Measurements from ENCODE around the gene NSRP1. TPM values are rescaled to one million over a fixed set of nuclear protein-coding genes. Genes with fewer than 3 reads are reported as not detected.
"Not testable (repeated sequence)": the region's sequence is repeated elsewhere in the genome, so short reads cannot be mapped to it uniquely, and the experiment has no call there.

Gene NSRP1
- total RNA-seq, 1 experiment from 2014 or later = 4.7 TPM

- DNase-seq = peak; percentile 61
- Histone ChIP-seq H3K4me3 (peak overlapping the region; percentile 25), H3K27me3 (no peaks in the 10 kb centered on the region; the same call in 1 of the 2 replicates), H3K36me3 (no peaks in the 10 kb centered on the region), H3K9me3 (peaks cover 2% of the 10 kb centered on the region; the same call in 1 of the 2 replicates)
These were observed 11.9 kb upstream of the NSRP1 start for GRCh38 chr17:30104575-30105339.

- H3K36me3 ChIP-seq = peaks cover under 1% of the 10 kb centered on the region
- no peak for DNase-seq
These were observed 3.8 kb upstream of the NSRP1 start for GRCh38 chr17:30112794-30113193.

DNA sequence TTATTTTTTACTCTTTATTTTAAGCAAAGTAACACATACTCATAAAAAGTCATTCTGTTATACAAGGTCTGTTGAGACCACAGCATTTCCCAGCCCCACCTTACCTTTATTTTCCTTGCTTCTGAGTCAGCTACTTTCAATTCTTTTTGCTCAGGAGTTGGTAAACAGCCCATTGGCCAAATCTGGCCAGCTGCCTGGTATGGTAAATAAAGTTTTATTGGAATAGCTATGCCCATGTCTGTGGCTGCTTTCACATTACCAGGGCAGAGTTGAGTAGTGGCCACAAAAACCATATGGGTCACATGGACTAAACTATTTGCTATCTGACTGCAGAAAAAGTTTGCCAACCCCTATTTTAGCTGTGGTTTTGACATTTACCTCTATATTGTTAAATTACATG lies 3.4 kb upstream of the NSRP1 start:
- DNase-seq = peak; percentile 55
- no peaks in the 10 kb centered on the region; the same call in 1 of the 2 replicates for H3K9me3 ChIP-seq

More at GRCh38 chr17:30112794-30113193, 3.8 kb upstream of the NSRP1 start:
- H3K9me3 ChIP-seq = peaks cover 2% of the 10 kb centered on the region; the same call in 1 of the 2 replicates
- no peak overlapping the region for H3K4me3 ChIP-seq
- no peaks in the 10 kb centered on the region for H3K27me3 ChIP-seq

DNA sequence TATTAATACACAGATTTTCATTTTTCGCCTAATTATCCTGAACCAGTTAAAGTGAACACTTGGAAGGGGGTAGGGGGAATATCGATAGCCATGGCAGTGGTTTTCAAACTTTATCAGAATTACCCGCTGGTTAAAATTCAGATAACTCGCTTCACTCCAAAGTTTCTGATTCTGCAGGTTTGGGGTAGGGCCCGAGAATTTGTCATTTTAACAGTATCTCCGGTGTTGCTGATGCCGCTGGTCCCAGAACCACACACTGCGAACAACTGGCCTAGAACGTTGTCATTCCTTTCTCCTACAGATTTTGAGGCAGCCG lies 313 bp upstream of the NSRP1 start:
- Histone ChIP-seq H3K4me3 (peak overlapping the region; percentile 94), H3K36me3 (peaks cover 35% of the 10 kb centered on the region), H3K27me3 (no peaks in the 10 kb centered on the region), H3K9me3 (no peaks in the 10 kb centered on the region)
- DNase-seq = no peak

More for the DNA sequence above, 3.4 kb upstream of the NSRP1 start:
- no peaks in the 10 kb centered on the region for H3K27me3 ChIP-seq
- H3K4me3 ChIP-seq = no peak overlapping the region
- H3K36me3 ChIP-seq = peaks cover 5% of the 10 kb centered on the region

DNA sequence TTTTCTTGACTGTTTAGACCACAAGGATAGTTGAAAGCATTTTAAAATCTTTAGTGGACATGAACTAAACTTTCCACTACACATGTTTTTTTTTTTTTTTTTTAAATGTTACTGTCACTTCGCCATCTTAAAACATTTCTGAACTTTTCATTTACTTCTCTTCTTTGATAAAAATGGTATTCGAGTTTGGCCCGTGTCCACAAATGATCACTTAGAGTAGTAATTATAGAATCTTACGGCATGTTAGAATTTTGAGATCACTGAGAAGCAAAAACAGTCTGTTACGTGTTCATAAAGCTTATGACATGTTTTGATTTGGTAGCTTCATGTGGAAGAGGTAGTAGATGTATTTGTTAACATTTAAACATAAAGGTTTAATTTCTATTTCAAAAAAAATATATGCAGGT lies 1.1 kb downstream of the NSRP1 start:
- peaks cover 44% of the 10 kb centered on the region for H3K36me3 ChIP-seq
- peak overlapping the region; percentile 94 for H3K4me3 ChIP-seq
- DNase-seq = no peak
- H3K27me3 ChIP-seq = no peaks in the 10 kb centered on the region
- no peaks in the 10 kb centered on the region for H3K9me3 ChIP-seq

- not testable (repeated sequence) for H3K9me3 ChIP-seq, DNase-seq, H3K27me3 ChIP-seq
- Histone ChIP-seq H3K4me3 (peak overlapping the region; percentile 94; the same call in 1 of the 2 replicates), H3K36me3 (peaks cover 51% of the 10 kb centered on the region)
These were observed 2.0 kb downstream of the NSRP1 start for GRCh38 chr17:30118635-30119034.

- no peaks in the 10 kb centered on the region for H3K27me3 ChIP-seq
- H3K4me3 ChIP-seq = no peak overlapping the region
- DNase-seq = no peak
- H3K36me3 ChIP-seq = peaks cover 81% of the 10 kb centered on the region
- no peaks in the 10 kb centered on the region for H3K9me3 ChIP-seq
These were observed 7.7 kb downstream of the NSRP1 start for GRCh38 chr17:30124273-30124796.

DNA sequence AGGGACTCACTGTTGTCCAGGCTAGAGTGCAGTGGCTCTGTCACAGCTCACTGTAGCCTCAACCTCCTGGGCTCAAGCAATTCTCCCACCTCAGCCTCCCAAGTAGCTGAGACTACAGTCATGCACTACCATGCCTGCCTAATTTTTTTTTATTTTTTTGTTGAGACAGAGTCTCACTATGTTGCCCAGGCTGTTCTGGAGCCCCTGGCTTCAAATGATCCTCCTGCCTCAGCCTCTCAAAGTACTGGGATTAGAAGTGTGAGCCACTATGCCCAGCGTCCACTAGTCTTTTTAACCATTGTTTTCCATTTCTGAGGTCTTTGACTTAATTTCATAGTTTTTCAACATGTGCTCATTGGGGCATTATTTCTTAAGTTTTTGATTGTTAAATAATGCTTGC lies 13.5 kb downstream of the NSRP1 start:
- H3K9me3 ChIP-seq = no peaks in the 10 kb centered on the region
- H3K36me3 ChIP-seq = peaks cover 85% of the 10 kb centered on the region
- no peak for DNase-seq
- H3K27me3 ChIP-seq = no peaks in the 10 kb centered on the region
- H3K4me3 ChIP-seq = no peak overlapping the region

DNA sequence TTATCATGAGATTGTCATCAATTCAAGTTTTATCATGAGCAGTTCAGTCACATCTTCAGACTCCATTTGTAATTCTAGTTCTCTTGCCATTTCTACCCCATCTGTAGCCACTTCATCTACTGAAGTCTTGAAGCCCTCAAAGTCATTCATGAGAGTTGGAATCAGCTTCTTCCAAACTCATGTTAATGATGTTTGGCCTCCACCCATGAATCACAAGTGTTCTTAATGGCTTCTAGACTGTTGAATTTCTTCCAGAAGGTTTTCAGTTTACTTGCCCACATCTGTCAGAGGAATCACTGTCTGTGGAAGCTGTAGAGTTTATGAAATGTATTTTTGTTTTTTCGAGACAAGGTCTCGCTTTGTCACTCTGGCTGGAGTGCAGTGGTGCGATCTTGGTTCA lies 16.0 kb downstream of the NSRP1 start:
- H3K9me3 ChIP-seq = no peaks in the 10 kb centered on the region
- peaks cover 80% of the 10 kb centered on the region for H3K36me3 ChIP-seq

DNA sequence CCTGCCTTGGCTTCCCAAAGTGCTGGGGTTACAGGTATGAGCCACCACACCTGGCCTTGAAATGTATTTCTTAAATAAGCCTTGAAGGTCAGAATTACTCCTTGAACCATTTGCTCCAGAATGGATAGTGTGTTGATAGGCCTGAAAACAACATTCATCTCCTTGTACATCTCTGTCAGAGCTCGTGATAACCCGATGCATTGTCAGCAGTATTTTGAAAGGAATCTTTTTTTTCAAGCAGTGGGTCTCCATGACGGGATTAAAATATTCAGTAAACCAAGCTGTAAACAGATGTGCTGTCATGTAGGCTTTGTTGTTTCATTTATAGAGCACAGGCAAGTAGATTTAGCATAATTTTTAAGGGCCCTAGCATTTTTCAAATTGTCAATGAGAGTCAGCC lies 16.6 kb downstream of the NSRP1 start:
- DNase-seq = no peak
- H3K9me3 ChIP-seq = no peaks in the 10 kb centered on the region
- no peaks in the 10 kb centered on the region for H3K27me3 ChIP-seq
- peaks cover 81% of the 10 kb centered on the region for H3K36me3 ChIP-seq
- H3K4me3 ChIP-seq = no peak overlapping the region

More for the DNA sequence above, 16.0 kb downstream of the NSRP1 start:
- DNase-seq = no peak
- no peaks in the 10 kb centered on the region for H3K27me3 ChIP-seq
- no peak overlapping the region for H3K4me3 ChIP-seq

GRCh38 chr17:30134551-30134950 lies 17.9 kb downstream of the NSRP1 start:
- Histone ChIP-seq H3K27me3 (no peaks in the 10 kb centered on the region), H3K9me3 (no peaks in the 10 kb centered on the region), H3K4me3 (no peak overlapping the region), H3K36me3 (peaks cover 76% of the 10 kb centered on the region)
- DNase-seq = no peak

GRCh38 chr17:30137158-30137557 lies 20.5 kb downstream of the NSRP1 start:
- H3K27me3 ChIP-seq = no peaks in the 10 kb centered on the region
- H3K9me3 ChIP-seq = no peaks in the 10 kb centered on the region
- peaks cover 62% of the 10 kb centered on the region for H3K36me3 ChIP-seq
- no peak for DNase-seq
- no peak overlapping the region for H3K4me3 ChIP-seq

DNA sequence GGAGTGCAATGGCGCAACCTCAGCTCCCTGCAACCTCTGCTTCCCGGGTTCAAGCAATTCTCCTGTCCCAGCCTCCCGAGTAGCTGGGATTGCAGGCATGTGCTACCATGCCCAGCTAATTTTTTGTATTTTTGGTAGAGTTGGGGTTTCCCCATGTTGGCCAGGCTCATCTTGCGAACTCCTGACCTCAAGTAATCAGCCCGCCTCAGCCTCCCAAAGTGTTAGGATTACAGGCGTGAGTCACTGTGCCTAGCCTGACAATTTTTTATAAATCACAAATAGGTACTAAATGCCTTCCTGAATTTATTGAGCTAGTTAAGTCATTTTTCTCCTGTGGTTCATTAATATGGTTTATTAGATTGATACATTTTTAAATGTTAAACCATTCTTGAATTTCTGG lies 31.2 kb downstream of the NSRP1 start:
- DNase-seq = peak; percentile 9
- H3K27me3 ChIP-seq, H3K4me3 ChIP-seq, H3K9me3 ChIP-seq: not testable (repeated sequence)
- H3K36me3 ChIP-seq = peaks cover 36% of the 10 kb centered on the region

GRCh38 chr17:30148376-30148775 lies 31.8 kb downstream of the NSRP1 start:
- Histone ChIP-seq H3K27me3 (no peaks in the 10 kb centered on the region), H3K9me3 (no peaks in the 10 kb centered on the region), H3K4me3 (no peak overlapping the region), H3K36me3 (peaks cover 38% of the 10 kb centered on the region)
- DNase-seq = no peak

GRCh38 chr17:30151471-30151870 lies 34.9 kb downstream of the NSRP1 start:
- Histone ChIP-seq H3K4me3 (no peak overlapping the region), H3K36me3 (peaks cover 44% of the 10 kb centered on the region), H3K27me3 (no peaks in the 10 kb centered on the region), H3K9me3 (no peaks in the 10 kb centered on the region)
- no peak for DNase-seq

- Histone ChIP-seq H3K27me3 (no peaks in the 10 kb centered on the region), H3K9me3 (0 out of 2 replicates have a peak, but pooled peaks cover 3% of the 10 kb centered on the region), H3K36me3 (peaks cover 55% of the 10 kb centered on the region), H3K4me3 (no peak overlapping the region)
- no peak for DNase-seq
These were observed 36.8 kb downstream of the NSRP1 start for GRCh38 chr17:30153463-30153862.

- Histone ChIP-seq H3K9me3 (peaks cover 19% of the 10 kb centered on the region), H3K27me3 (no peaks in the 10 kb centered on the region), H3K36me3 (peaks cover 69% of the 10 kb centered on the region), H3K4me3 (no peak overlapping the region)
- no peak for DNase-seq
These were observed 38.8 kb downstream of the NSRP1 start for GRCh38 chr17:30155389-30155788.
